HG02623 (cell line): ENCODE results near the gene RAD18.

Source experiments
- ATAC-seq: cut with Tn5 transposase; IDR thresholded peaks from one replicate; pipeline ENCODE4 v1.9.1; 2021; ENCODE audit warnings: moderate library complexity; ENCODE audit not compliant: unreplicated experiment

Gene RAD18

DNA sequence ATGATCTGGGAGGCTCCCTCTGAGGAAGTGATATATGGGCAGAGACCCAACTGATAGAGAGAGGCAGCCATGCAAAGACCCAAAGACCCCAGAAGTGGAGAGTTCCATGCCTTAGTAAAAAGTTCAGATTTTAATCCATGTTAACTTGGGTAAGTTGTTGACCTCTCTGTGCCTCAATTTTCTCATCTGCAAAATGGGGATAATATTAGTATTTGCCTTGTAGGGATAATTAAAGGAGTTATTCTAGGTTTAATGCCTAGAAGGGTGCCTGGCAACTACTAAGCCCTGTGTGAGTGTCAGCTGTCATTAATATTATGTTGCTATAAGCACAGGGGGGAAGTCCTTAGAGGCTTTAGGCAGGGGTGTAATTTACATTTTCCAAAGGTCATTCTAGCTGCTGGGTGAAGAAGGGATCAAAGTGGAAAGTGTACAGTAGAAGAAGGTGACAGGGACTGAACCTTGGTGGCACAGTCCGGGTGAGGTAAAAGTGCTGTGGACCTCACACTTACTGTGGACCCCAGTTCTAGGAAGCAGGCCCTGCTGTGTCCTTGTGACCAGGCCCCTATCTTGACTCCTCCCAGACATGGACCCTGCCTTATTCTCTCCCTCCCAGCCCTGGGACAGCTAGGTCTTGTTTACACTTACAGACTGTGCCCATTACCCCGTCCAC lies 3.0 kb upstream of the RAD18 start:
- no peak for ATAC-seq

DNA sequence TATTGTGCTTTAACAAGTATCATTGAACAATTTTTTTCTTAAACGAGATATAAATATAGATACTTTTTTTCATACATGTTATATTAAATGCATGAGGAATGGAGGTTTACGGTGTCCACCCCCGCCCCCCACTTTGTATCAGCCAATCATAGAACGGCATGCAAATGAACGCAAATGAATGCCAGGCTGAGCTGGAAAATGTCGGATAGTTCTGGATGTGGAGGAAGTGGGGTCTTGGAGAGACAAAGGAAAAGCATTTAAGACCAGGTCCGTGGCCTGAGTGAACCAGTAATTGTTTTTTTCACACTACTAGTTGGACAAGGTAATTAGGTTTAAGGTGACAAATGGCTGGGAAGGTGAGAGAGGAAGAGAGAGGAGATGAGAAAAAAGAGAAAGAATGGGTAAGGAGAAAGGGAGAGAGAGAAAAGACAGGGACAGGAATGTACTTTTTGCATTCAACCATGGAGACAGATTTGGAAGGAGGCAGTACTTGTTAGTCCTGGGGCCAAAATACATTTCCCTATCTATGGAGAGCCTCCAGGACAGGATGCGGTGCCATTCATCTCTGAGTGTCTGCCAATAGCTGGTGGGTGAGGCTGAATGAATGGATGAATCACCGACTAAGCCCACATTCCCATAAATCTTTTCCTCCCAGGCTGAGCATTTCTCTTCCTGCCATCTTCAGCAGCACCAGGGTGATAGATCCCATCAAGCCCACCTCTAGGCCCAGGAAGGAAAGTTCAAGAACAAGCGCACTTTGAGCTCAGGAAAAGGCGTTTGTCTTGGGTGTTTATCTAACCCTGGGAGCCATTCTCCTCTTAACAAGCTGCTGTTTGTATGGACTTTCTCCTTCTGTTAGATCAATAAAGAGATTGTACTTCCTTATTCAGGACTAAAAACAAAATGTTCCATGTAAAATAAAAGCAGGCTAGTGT lies 1.4 kb upstream of the RAD18 start:
- ATAC-seq: no peak

DNA sequence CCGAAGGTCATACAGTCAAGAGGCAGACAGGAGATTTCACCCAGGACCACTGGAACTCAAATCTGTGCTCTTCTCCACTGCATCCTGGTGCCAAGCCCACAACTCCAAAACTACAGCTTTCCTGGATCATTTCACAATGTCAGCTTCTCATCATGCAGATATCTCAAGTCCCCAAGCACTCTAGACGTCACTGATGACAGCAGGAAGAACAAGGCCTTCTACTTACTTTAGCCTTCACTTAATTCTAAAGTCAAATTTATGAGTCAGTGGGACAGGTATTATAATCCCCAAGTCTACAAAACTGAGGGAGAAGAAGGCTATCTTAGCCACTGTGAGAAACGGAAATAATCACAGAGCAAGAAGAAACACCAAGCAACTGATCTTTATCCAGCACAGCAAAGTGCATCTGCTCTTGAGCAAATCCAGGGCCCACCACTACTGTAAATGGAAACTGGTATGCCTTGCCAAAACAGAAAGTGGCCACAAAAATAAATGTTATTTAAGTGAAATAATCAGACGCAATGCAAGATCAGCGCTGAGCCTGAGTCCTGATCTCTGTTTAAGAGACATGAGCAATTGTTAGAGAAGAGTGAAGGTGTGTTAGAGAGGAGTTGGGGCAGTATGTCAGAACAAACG lies 928 bp downstream of the RAD18 start:
- ATAC-seq: no peak

DNA sequence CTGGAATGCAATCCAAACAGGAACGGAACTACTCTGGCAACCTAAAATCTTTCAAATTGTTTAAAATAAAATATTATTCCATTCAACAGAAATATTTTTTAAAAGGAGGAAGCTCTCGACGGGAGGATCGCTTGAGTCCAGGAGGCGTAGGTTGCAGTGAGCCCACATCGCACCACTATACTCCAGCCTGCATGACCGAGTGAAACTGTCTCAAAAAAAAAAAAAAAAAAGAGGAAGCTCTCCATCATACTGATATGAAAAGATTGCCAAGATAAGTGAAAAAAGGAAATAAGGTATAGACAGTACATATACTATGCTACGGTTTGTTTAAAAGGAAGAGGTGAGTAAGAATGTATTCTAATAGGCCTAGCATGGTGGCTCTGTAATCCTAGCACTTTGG lies 3.6 kb downstream of the RAD18 start:
- no peak for ATAC-seq

DNA sequence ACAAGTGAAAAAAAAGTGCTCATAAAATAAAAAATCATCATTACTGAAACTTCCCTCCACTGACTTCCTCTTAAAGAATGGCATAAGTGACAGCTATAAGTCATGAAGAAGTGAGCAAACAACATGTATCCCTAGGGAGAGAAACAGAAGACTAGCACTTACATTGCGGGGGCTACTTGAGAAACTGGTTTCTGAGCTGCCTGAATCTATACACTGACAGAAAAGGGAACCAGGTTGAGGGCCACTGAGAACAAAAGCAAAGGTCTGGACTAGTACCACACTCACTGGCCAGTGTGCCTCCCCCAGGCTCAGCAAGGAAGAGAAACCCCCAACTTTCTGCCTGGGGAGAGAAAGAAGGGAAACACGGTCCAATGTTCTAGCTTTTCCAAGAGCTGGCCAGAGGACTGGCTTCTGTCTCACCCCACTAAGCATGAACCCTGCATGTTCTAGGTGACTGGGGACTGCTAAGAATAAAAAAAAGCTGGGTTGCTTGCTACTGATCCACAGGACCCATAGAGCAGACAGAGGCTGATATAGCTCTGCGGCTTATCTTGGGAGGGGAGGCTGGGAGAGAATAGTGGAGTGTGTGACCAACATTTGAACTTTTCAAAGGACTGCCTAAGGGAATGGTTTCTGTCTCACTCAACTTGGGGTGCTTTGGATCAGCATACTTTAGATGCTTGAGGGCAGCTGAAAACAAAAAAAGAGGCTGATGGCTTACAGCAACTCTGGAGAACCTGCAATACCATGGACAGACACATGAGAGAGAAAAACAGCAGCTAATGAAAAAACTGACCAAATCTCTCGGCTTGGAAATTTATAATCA lies 8.1 kb downstream of the RAD18 start:
- ATAC-seq: peak; percentile 79

DNA sequence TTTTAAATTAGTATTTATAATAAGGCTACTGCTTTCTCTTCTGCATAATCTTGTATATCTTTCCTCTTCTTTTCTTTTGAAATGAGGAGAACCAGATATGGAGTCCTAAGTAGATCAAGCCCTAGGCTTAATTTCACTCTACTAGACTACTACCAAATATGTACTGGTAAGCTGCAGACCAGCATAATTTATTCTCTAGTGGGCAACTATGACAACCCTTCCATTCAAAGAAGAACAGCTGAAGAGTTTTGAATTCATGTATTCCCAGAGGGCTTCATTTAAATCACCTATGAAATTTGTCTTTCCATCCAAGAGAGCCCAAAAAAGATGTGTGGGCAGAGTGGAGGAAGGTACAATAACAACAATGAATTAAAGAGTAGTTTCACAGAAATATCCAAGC lies 10.0 kb downstream of the RAD18 start:
- no peak for ATAC-seq

DNA sequence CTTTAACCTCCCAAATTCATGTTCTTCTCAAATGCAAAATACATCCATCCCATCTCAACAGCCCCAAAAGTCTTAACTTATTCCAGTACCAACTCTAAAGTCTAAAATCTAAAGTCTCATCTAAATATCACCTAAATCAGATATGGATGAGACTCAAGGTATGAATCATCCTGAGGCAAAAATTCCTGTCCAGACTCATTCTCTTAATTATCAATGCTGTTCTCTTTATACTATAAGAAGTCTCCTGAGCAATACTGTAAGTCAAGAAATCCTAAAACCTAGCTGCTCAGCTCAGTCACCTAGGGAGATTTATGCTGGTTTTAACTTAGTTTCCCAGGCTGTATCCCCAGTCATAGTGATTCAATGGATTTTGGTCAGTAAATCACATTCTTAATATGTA lies 11.1 kb downstream of the RAD18 start:
- no peak for ATAC-seq

DNA sequence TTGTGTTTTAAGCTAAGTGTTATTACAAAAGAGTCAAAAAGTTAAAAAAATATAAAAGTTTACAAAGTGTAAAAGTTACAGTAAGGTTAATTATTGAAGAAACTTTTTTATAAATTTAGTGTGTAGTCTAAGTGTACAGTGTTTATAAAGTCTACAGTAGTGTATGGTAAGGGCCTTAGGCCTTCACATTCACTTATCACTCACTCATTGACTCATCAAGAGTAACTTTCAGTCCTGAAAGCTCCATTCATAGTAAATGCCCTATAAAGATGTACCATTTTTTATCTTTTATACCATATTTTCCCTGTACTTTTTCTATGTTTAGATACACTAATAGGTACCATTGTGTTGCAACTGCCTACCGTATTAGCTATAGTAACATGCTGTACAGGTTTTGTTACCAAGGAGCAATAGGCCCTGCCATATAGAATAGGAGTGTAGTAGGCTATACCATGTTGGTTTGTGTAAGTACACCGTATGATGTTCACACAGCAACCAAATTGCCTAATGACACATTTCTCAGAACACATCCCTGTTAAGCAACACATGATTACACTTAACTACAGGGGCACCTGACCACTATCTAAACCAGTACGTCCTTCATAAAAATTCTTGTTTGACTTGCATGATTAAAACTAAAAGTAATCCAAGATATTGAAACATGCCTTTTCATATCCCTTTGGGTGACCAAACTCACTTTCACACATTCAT lies 17.2 kb downstream of the RAD18 start:
- ATAC-seq: no peak

DNA sequence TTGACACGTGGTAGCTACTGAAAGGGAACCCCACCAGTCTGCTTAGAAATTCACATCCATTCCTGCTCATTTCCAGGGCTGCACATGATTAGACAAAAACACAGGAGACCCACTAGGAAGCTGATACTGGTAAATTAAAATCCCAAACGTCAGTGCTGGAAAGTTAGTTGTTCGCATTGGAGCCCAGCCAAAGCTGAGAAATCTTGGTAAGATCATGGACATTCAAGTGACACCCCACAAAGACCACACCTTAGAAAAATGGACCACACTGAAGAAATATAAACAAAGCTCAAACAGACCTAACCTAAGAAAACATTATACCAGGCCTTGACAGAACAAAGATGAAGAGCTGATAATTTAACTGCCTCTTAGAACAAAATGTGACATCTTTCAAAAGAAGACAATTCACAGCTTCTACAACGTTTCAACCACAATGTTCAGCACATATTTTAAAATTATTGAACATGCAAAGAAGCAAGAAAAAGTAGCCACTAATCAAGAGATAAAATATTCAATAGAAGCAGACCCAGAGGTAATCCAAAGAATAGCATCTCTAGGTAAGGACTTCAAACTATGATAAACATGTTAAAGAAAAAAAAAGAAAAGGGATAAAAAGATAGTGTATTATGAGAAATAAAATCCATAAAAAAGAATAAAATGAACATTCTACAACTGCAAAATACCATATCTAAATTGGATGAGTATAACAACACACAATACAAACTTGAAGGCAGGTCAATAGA lies 20.4 kb downstream of the RAD18 start:
- ATAC-seq: no peak

DNA sequence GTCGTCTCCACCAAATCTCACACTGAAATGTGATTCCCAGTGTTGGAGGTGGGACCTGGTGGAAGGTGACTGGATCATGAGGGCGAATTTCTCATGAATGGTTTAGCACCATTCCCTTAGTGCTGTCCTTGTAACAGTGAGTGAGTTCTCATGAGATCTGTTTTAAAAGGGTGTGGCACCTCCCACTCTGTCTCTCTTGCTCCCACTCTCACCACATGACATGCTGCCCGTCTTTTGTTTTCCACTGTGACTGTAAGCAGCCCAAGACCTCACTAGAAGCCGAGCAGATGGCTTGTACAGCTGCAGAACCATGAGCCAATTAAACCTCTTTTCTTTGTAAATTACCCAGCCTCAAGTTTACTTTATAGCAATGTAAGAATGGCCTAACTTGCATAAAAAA lies 21.2 kb downstream of the RAD18 start:
- no peak for ATAC-seq

DNA sequence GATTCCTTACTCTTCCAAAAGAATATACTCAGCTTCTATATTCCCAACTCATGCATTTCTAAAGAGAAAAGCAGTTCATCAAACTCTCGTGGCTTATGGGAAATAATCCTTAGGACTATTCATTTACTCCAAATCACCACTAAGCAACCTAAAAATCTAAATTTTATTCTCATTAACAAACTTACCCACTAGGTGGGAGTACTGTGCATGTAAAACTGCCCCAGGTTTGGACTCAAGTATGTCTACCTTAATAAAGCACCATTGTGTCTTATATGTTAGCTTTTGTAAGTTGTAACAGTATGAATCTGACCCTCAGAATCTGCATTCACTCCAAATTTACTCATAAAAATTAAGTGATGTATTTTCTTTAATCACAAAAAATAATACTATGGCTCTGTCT lies 25.3 kb downstream of the RAD18 start:
- ATAC-seq: no peak

DNA sequence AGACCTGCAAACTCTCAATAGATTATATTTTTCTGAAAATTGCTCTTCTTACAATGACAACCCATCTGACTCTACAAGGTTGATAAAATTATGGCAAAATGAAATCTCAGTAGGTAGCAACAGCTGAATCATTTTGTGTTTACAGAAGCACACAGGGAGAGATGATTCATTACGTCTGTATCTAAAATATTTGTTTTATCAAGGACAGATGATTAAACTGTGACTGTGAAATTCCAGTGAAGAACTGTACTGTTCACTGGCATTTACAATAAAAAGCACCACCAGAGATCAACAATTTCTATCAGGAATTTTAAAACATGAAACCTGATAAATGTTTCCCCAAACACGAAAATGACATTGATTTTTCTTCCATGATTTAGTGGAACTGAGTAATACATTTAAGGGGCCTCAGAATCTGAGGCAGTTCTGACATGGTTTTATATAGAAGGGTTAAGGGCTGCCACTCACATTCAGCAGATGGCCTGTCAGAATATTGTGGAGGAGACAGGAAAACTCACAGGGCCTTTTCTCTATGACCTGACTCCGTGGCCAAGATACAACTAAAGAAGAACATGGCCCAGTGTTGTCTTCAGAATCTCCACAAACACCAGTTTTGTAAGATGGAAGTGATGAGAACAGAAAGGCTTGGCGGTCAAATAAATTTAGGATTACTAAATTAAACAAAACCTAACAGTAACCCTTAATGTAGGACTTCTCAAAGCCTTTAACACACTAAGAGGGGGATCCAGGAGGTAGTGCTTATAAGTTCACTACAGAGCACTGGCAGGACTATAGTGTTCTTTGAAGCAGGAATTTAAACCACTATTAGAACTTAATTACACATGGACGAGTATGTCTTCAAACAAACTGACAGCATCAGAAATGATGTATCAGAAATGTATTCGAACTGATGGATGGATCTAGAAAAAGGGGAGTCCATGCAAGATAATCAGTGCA lies 25.9 kb downstream of the RAD18 start:
- ATAC-seq: no peak

DNA sequence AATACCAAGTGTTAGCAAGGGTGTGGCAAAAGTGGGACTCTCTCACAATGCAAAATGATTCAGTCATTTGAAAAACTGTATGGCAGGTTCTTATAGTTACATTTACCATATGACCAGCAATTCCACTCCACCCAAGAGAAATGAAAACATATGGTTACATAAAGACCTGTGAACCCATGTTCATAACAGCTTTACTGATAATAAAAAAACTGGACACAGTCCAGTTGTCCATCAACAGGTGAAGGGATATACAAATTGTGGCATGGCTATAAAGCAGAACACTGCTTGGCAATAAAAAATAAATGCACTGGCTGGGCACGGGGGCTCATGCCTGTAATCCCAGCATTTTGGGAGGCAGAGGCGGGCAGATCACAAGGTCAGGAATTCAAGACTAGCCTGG lies 30.8 kb downstream of the RAD18 start:
- no peak for ATAC-seq

DNA sequence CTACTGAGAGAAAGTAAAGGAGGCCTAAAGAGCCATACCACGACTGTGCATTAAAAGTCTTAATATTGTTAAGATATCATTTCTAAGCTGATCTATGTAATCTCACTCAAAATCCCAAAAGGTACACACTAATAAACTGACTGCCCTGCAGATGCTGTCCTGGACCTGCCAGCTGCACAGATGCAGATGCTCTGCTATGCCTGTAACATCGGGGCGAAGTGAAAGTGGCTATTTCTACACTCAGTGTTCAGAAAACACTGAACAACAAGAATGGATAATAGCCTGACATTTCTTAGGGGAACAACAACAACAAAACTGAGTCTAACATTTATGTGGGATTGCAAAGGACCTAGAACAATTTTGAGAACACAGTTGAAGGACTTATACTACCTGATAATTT lies 31.9 kb downstream of the RAD18 start:
- no peak for ATAC-seq

DNA sequence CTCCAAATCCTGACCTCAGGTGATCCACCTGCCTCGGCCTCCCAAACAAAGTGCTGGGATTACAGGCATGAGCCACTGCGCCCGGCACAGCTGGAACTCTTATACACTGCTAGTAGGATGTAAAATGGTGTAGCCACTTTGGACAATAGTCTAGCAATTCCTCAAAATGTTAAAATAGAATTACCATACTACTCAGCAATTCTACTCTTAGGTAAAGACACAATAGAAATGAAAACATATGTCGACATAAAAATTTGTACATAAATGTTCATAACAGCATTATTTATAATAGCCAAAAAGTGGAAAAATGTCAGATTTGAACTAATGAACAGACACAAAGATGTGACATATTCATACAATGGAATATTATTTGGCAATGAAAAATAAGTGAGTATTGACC lies 33.4 kb downstream of the RAD18 start:
- ATAC-seq: no peak

DNA sequence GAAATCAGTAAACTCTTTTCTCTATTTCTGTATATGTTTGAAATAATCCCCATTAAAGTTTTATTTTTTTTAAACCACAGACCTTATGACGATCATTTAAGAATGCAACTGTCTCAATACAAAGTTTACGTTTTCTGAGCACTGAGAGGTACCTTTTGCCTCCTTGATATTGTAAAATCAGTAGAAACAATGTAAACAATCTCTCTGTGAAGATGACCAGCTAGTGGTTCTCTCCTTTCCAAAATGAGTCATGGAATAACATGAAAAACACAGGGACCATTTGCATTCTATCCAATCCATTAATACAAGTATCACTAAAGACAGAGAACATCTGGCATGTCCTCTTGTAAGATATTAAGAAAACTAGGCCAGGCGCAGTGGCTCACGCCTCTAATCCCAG lies 48.8 kb downstream of the RAD18 start:
- ATAC-seq: no peak

DNA sequence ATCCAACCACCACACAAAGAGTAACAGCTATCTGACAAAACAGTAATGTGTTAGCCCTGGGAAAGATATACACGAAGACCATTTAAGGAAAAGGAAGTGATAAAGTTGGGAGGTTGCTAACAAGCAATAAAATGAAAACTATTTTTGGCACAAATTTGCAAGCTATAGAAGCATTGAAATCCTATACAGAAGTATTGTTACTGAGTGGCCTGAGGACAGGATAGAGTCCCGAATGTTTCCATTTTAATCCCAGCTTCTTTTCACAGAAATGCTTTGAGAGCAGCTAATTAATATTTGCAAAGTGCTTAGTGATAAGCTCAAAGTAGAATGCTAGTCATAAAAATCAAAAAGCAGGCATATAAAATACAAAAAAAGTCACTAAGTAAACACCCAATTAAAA lies 51.5 kb downstream of the RAD18 start:
- ATAC-seq: no peak

DNA sequence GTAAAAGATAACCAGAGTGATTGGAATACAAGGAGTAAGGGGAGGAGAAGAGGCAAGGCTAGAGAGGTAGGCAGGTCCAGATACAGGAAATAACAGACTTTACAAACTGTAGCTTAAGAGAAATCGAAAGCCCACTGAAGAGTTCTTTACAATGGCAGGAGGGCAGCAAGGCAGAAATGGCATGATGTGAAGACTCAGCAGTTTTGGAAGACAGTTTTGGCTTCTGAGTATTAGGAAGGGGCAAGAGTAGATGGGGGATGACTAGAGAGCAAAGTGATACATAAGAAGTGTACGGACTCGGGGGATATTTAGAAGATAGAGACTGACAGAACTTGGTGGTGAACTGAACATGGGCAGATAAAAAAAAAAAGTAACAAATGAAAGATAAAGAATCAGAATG lies 54.1 kb downstream of the RAD18 start:
- no peak for ATAC-seq

DNA sequence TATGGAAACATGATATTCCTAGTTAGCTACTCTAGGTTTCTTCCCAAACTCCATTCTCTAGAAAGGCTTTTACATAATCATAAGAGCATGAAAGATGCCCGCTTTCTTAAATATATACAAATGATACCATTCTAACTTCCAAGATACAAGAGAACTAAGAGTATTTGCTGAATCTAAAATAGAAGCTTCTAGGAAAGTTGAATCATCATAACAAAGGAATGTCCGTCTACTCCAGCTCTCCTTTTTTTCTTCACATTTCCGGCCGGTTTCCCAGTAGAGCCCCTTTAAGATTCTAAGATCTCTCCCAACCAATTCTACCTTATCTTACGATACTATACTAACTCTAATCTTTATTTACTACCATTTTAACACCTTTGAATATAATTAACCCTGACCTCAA lies 60.1 kb downstream of the RAD18 start:
- ATAC-seq: no peak
